OCI-LY1 (cell line): ENCODE data around the gene PHKG2.

ENCODE experiments used
- EZH2 ChIP-seq: fragments of 200-600 bp; sonication (generic), shearing (Covaris generic); IDR thresholded peaks from 2 replicates; pipeline ENCODE4 v1.8.0; 2017; ENCODE audit warnings: borderline replicate concordance, mixed run types, mild to moderate bottlenecking, antibody characterized with exemption, low read length, moderate library complexity, mixed read lengths
- TF ChIP-seq, protein P1 (sequence below): fragments of 200-600 bp; sonication (generic), shearing (Covaris generic); IDR thresholded peaks from 2 replicates; pipeline ENCODE4 v1.5.1; 2017; ENCODE audit warnings: mild to moderate bottlenecking, antibody characterized with exemption, low read length, moderate library complexity, mixed read lengths

GRCh38 chr16:30703971-30704370 lies 44.3 kb upstream of the PHKG2 start:
- no peak for TF ChIP-seq EZH2
- TF ChIP-seq, protein P1, sequence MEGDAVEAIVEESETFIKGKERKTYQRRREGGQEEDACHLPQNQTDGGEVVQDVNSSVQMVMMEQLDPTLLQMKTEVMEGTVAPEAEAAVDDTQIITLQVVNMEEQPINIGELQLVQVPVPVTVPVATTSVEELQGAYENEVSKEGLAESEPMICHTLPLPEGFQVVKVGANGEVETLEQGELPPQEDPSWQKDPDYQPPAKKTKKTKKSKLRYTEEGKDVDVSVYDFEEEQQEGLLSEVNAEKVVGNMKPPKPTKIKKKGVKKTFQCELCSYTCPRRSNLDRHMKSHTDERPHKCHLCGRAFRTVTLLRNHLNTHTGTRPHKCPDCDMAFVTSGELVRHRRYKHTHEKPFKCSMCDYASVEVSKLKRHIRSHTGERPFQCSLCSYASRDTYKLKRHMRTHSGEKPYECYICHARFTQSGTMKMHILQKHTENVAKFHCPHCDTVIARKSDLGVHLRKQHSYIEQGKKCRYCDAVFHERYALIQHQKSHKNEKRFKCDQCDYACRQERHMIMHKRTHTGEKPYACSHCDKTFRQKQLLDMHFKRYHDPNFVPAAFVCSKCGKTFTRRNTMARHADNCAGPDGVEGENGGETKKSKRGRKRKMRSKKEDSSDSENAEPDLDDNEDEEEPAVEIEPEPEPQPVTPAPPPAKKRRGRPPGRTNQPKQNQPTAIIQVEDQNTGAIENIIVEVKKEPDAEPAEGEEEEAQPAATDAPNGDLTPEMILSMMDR = no peak
